HEK293T (cell line): ENCODE measurements around the gene CHST11.

Experiments
- ARNT ChIP-seq: fragments of 450-650 bp; IDR thresholded peaks from 2 replicates; pipeline ENCODE4 v1.6.1; 2017; ENCODE audit warnings: mild to moderate bottlenecking
- CTBP1 ChIP-seq: fragments of 450-650 bp; IDR thresholded peaks from 2 replicates; pipeline ENCODE4 v1.6.1; 2016; ENCODE audit warnings: borderline replicate concordance
- FOXA1 ChIP-seq: fragments of 450-650 bp; IDR thresholded peaks from 2 replicates; pipeline ENCODE4 v1.6.1; 2016; ENCODE audit warnings: mild to moderate bottlenecking
- FOXK2 ChIP-seq: fragments of 450-650 bp; IDR thresholded peaks from 2 replicates; pipeline ENCODE4 v1.6.1; 2016; ENCODE audit warnings: mild to moderate bottlenecking
- FOXM1 ChIP-seq: fragments of 450-650 bp; IDR thresholded peaks from 2 replicates; pipeline ENCODE4 v1.6.1; 2017; ENCODE audit warnings: mild to moderate bottlenecking, borderline replicate concordance
- HDGF ChIP-seq: fragments of 450-650 bp; IDR thresholded peaks from 2 replicates; pipeline ENCODE4 v1.6.1; 2017; ENCODE audit warnings: antibody characterized with exemption, borderline replicate concordance
- L3MBTL2 ChIP-seq: fragments of 450-650 bp; conservative IDR thresholded peaks from 2 replicates; pipeline ENCODE4 v1.6.1; 2016; ENCODE audit warnings: mild to moderate bottlenecking
- LEF1 ChIP-seq: fragments of 450-650 bp; IDR thresholded peaks from 2 replicates; pipeline ENCODE4 v1.6.1; 2017; ENCODE audit warnings: mild to moderate bottlenecking, borderline replicate concordance
- NFRKB ChIP-seq: fragments of 450-650 bp; IDR thresholded peaks from 2 replicates; pipeline ENCODE4 v1.6.1; 2016; ENCODE audit warnings: mild to moderate bottlenecking, moderate library complexity
- PKNOX1 ChIP-seq: fragments of 450-650 bp; IDR thresholded peaks from 2 replicates; pipeline ENCODE4 v1.6.1; 2016
- SP1 ChIP-seq: fragments of 450-650 bp; IDR thresholded peaks from 2 replicates; pipeline ENCODE4 v1.6.1; 2017
- TARDBP ChIP-seq: fragments of 450-650 bp; IDR thresholded peaks from 2 replicates; pipeline ENCODE4 v1.6.1; 2016
- ZNF384 ChIP-seq: fragments of 450-650 bp; IDR thresholded peaks from 2 replicates; pipeline ENCODE4 v1.6.1; 2016

GRCh38 chr12:104793285-104793684, 336.5 kb downstream of the CHST11 start:
- TF ChIP-seq HDGF, result no peak
- TF ChIP-seq FOXA1, result no peak
- TF ChIP-seq FOXM1, result no peak
- TF ChIP-seq SP1, result no peak
- TF ChIP-seq TARDBP, result no peak
- TF ChIP-seq FOXK2, result no peak
- TF ChIP-seq NFRKB, result no peak
- no peak for TF ChIP-seq L3MBTL2
- TF ChIP-seq LEF1, result no peak
- no peak for TF ChIP-seq PKNOX1
- no peak for TF ChIP-seq ARNT
- TF ChIP-seq ZNF384, result no peak
- TF ChIP-seq CTBP1, result no peak
